AG09319 (cell line): ENCODE data around the gene C1orf53.
"Not testable (repeated sequence)": the region's sequence is repeated elsewhere in the genome, so short reads cannot be mapped to it uniquely, and the experiment has no call there.

Experiments used
- DNase-seq: peaks from one replicate; pipeline ENCODE4 v3.0.0-alpha.2; 2010; ENCODE audit warnings: low read depth; ENCODE audit errors: extremely low read depth
- CTCF ChIP-seq: IDR thresholded peaks from 2 replicates; pipeline ENCODE4 v1.5.1; 2011; ENCODE audit warnings: low read depth, mild to moderate bottlenecking, inconsistent platforms, low read length, moderate library complexity

C1orf53 gene

GRCh38 chr1:197868751-197869489 is 33.5 kb upstream of the C1orf53 start:
- peak; percentile 25 for DNase-seq
- peak; percentile 71 for TF ChIP-seq CTCF

GRCh38 chr1:197869490-197870077 is 32.8 kb upstream of the C1orf53 start:
- no peak for TF ChIP-seq CTCF
- DNase-seq, result no peak

- DNase-seq, result no peak
- TF ChIP-seq CTCF, result no peak
Observed at GRCh38 chr1:197876894-197877293, 25.5 kb upstream of the C1orf53 start.

GRCh38 chr1:197880385-197880784 is 22.0 kb upstream of the C1orf53 start:
- DNase-seq, result not testable (repeated sequence)

GRCh38 chr1:197882241-197882640 is 20.2 kb upstream of the C1orf53 start:
- not testable (repeated sequence) for DNase-seq

- no peak for DNase-seq
- no peak for TF ChIP-seq CTCF
Observed at GRCh38 chr1:197884173-197884572, 18.3 kb upstream of the C1orf53 start.

GRCh38 chr1:197890936-197891335 is 11.5 kb upstream of the C1orf53 start:
- no peak for DNase-seq
- TF ChIP-seq CTCF, result no peak

GRCh38 chr1:197892684-197893083 is 9.7 kb upstream of the C1orf53 start:
- no peak for TF ChIP-seq CTCF
- no peak for DNase-seq
